DND-41 (cell line): ENCODE data around the gene FBXO15.

Experiments
- EZH2 ChIP-seq: IDR thresholded peaks from 3 replicates; pipeline ENCODE4 v1.6.1; 2012; ENCODE audit warnings: borderline replicate concordance, low read depth, mild to moderate bottlenecking, moderate library complexity, low read length, inconsistent platforms; ENCODE audit not compliant: severe bottlenecking
- TF ChIP-seq, protein P1 (sequence below): IDR thresholded peaks from 2 replicates; pipeline ENCODE4 v1.5.1; 2012; ENCODE audit warnings: borderline replicate concordance, low read length, moderate library complexity, mild to moderate bottlenecking; ENCODE audit not compliant: poor library complexity, severe bottlenecking; ENCODE audit errors: extremely low read depth

- TF ChIP-seq, protein P1, sequence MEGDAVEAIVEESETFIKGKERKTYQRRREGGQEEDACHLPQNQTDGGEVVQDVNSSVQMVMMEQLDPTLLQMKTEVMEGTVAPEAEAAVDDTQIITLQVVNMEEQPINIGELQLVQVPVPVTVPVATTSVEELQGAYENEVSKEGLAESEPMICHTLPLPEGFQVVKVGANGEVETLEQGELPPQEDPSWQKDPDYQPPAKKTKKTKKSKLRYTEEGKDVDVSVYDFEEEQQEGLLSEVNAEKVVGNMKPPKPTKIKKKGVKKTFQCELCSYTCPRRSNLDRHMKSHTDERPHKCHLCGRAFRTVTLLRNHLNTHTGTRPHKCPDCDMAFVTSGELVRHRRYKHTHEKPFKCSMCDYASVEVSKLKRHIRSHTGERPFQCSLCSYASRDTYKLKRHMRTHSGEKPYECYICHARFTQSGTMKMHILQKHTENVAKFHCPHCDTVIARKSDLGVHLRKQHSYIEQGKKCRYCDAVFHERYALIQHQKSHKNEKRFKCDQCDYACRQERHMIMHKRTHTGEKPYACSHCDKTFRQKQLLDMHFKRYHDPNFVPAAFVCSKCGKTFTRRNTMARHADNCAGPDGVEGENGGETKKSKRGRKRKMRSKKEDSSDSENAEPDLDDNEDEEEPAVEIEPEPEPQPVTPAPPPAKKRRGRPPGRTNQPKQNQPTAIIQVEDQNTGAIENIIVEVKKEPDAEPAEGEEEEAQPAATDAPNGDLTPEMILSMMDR, result no peak
- no peak for TF ChIP-seq EZH2
Measured at GRCh38 chr18:74137920-74138538, 9.6 kb downstream of the FBXO15 start.
